GM12873 (cell line): Measurements from ENCODE around the gene CD4.

ENCODE experiments used
- TF ChIP-seq, protein P1 (sequence below): IDR thresholded peaks from 2 replicates; pipeline ENCODE4 v1.5.1; 2012; ENCODE audit warnings: low read depth, mild to moderate bottlenecking, moderate library complexity, low read length, control low read depth; ENCODE audit not compliant: insufficient read depth; ENCODE audit errors: missing control alignments

Gene CD4

DNA sequence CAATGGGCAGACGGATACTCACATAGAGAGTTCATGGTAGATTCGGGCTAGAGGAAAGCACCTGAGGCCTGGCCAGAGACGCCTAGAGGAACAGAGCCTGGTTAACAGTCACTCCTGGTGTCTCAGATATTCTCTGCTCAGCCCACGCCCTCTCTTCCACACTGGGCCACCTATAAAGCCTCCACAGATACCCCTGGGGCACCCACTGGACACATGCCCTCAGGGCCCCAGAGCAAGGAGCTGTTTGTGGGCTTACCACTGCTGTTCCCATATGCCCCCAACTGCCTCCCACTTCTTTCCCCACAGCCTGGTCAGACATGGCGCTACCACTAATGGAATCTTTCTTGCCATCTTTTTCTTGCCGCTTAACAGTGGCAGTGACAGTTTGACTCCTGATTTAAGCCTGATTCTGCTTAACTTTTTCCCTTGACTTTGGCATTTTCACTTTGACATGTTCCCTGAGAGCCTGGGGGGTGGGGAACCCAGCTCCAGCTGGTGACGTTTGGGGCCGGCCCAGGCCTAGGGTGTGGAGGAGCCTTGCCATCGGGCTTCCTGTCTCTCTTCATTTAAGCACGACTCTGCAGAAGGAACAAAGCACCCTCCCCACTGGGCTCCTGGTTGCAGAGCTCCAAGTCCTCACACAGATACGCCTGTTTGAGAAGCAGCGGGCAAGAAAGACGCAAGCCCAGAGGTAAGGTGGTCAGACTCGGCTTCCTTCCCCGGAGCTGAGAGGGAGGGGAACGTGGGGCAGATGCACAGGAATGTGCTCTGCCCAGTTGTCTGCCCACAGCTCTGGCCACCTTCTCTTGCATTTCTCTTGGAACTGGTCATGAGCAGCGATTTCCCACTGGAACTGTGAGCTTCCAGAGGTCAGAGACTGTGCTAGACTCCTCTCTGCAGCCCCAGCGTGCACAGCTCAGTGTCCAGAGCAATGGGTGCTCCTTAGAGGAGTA lies at the start of gene CD4:
CD4 (plus strand) TSS at position 557 of the 953 bp plus-strand sequence. CDS start 10,611 bp downstream, outside the sequence.
- TF ChIP-seq, protein P1, sequence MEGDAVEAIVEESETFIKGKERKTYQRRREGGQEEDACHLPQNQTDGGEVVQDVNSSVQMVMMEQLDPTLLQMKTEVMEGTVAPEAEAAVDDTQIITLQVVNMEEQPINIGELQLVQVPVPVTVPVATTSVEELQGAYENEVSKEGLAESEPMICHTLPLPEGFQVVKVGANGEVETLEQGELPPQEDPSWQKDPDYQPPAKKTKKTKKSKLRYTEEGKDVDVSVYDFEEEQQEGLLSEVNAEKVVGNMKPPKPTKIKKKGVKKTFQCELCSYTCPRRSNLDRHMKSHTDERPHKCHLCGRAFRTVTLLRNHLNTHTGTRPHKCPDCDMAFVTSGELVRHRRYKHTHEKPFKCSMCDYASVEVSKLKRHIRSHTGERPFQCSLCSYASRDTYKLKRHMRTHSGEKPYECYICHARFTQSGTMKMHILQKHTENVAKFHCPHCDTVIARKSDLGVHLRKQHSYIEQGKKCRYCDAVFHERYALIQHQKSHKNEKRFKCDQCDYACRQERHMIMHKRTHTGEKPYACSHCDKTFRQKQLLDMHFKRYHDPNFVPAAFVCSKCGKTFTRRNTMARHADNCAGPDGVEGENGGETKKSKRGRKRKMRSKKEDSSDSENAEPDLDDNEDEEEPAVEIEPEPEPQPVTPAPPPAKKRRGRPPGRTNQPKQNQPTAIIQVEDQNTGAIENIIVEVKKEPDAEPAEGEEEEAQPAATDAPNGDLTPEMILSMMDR, result no peak

DNA sequence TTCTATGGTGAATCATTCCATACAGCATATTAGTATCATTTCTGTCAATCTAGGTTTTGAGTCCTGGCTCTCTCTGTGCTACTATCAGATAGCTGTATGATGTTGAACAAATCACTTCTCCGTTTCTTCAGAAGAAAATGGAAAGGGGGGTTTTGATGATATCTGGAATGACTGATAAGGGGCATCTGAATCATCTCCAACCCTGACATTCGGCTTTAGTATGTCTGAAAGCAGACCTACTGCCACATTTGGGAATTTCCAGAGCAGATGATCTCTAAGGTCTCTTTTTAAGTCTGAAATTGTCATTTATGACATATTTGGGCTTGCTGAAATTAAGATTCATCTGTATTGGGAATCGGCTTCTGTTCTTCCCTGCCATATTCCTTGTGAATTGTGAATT lies 46.5 kb upstream of the CD4 start:
- TF ChIP-seq, protein P1, result no peak

DNA sequence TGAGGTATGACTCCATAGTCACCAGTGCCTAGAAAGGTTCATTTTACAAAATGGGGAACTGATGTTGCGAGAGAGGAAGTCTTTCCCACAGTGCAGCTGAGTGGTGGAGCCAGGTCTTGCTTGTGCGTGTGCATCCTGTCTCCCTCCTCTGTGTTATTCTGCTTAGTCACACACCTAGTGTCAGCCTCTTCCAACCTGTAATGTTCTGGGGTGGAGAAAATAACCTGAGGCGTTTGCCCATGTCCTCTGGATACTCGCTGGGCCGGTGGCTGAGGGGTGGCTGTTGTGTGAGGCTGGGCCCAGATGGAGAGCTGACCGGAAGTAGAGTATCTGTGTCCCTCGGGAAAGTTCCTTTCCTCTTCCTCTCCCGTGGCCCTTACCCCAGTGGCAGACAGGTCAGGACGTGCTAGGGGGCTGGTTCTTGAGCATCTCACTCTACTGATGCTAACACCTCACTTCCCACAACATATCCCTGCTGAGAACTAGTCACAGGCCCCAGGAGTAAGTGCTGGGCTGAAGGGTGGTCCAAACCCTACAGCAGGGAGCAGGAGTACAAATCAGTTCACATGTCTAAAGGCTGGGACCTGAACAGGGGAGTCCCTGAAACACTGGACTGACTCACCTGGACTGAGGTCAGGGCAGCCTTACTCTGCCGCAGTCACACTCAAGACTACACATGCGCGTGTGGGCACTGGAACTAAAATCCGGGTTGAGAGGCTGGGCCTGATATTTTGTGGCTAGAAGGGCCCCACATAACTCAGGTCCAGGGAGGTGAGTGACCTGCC lies 43.4 kb upstream of the CD4 start:
- TF ChIP-seq, protein P1, result no peak

DNA sequence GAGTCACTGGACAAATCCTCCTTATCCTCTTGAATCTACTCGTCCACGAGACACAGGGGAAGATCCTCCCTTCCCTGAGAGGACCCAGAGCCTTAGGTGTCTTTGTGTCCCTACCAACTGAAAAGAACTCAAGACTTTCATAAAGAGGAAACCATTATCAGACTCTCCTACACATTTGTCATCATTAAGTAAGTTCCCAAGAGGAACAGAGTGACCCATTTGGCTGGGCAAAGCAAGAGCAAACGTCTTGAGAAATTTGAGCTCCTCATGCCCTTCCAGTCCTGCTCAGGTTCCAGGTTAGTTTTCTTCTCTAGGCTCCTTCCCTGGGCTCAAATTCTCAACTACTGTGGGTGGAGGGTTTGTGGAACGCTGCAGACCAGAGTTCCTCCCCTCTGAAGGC lies 42.1 kb upstream of the CD4 start:
- TF ChIP-seq, protein P1, result no peak

DNA sequence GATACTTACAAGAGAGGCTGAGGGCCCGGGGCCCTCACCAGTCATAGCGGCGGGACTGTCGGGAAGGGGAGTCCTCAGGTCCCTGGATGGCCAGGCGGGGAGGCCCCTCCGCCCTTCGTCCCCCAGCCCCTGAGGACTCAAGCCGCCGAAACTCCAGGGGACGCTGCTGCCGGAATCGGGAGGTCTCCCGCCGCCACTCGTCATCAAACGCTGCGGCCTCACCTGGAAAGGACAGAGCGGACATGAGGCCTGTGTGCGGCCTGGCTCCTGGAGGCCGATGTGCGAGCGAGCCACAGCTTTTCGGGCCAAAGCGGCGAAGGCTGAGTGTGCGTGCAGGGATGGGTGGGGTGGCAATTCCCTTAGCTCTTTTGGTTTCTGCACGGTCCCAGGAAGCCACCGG lies 40.6 kb upstream of the CD4 start:
- TF ChIP-seq, protein P1, result no peak

DNA sequence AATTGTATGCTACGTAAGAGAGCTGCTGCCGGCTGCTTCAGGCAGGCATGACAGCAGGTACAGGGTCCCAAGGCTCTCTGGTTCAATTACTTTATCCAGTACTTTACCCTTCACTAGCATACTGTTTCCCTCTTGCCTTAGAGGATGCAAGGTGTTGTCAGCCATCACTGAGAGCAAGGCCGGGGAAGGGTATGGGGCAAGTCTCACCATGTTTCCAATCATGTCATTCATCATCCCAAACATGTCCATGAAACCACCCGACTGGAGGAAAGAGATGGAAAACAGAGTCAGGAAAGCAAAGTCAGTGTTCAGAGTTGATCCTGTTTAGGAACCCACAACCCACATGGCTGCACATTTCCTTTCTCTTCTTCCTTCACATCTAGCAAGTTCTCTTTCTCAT lies 38.8 kb upstream of the CD4 start:
- TF ChIP-seq, protein P1, result no peak

DNA sequence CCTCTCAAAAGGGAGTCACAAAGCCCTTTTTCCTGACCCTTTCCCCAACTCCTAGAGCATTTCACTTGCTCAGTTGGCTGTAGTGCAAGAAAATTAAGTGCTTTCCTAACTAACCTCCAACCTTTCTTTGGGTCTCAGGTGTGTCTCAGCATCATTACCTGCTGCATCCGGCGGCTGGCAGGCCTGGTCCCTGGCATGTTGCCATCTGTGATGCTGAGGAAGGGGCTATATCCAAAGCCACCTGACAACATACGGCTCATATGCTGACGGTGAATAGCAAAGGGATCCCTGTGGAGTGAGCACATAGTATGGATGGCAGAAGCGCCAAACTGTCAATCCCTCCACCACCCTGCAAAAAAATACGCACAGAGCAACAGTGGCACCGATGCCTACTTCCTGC lies 37.6 kb upstream of the CD4 start:
- TF ChIP-seq, protein P1, result no peak
